AG10803 (cell line): Measurements from ENCODE around the gene SNTG2.

Source experiments
- DNase-seq: peaks from one replicate; pipeline ENCODE4 v3.0.0; 2010; ENCODE audit warnings: low read depth
- H3K4me3 ChIP-seq: 2 replicates; pipeline ENCODE4 v1.5.1; 2011; ENCODE audit warnings: mild to moderate bottlenecking, low read length, control low read depth
- TF ChIP-seq, protein P1 (sequence below): conservative IDR thresholded peaks from 2 replicates; pipeline ENCODE4 v1.5.1; 2011; ENCODE audit warnings: mild to moderate bottlenecking, low read length, control low read depth, inconsistent platforms

The SNTG2 gene

GRCh38 chr2:1254662-1255343 is 304.2 kb downstream of the SNTG2 start:
- no peak overlapping the region for H3K4me3 ChIP-seq
- TF ChIP-seq, protein P1, sequence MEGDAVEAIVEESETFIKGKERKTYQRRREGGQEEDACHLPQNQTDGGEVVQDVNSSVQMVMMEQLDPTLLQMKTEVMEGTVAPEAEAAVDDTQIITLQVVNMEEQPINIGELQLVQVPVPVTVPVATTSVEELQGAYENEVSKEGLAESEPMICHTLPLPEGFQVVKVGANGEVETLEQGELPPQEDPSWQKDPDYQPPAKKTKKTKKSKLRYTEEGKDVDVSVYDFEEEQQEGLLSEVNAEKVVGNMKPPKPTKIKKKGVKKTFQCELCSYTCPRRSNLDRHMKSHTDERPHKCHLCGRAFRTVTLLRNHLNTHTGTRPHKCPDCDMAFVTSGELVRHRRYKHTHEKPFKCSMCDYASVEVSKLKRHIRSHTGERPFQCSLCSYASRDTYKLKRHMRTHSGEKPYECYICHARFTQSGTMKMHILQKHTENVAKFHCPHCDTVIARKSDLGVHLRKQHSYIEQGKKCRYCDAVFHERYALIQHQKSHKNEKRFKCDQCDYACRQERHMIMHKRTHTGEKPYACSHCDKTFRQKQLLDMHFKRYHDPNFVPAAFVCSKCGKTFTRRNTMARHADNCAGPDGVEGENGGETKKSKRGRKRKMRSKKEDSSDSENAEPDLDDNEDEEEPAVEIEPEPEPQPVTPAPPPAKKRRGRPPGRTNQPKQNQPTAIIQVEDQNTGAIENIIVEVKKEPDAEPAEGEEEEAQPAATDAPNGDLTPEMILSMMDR = no peak
- no peak for DNase-seq

DNA sequence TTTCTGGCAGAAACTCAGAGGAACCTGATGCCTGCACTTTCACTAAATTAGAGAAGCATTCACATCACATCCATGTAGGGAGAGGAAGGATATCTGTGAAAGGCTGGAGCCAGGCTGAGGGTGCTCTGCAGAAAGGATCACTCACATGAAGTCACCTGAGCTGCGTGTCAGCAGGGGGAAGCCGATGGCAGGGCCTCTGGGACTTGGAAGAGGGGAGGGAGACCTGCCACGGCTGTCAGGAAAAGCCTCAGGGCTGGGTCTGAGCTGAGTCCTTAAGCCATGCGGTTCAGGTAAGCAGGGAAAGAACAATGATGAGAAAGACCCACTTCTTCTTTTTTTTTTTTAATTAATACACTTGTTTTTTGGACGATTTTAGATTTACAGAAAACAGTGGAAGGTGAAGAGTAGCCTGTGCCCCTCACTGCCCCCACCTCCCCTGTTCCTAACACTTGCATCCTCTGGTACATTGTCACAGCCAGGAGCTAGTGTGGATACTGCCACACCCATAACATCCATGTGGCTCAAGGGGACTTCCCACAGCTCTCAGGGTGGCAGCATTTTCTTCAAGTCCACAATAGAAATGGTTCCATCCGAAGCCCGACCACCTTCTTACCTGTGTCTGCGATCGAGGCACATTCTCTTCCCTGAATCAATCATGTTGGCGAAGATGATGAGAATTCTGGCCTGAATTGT is 306.1 kb downstream of the SNTG2 start:
- DNase-seq = no peak
- TF ChIP-seq, protein P1 = no peak
- no peak overlapping the region for H3K4me3 ChIP-seq

- H3K4me3 ChIP-seq = no peak overlapping the region
- no peak for DNase-seq
- TF ChIP-seq, protein P1 = no peak
Measured at GRCh38 chr2:1257334-1257733, 306.7 kb downstream of the SNTG2 start.

GRCh38 chr2:1259746-1260145 is 309.1 kb downstream of the SNTG2 start:
- no peak overlapping the region for H3K4me3 ChIP-seq
- TF ChIP-seq, protein P1 = no peak
- no peak for DNase-seq

- no peak overlapping the region for H3K4me3 ChIP-seq
- no peak for DNase-seq
- TF ChIP-seq, protein P1 = no peak
Measured at GRCh38 chr2:1262609-1263008, 312.0 kb downstream of the SNTG2 start.

DNA sequence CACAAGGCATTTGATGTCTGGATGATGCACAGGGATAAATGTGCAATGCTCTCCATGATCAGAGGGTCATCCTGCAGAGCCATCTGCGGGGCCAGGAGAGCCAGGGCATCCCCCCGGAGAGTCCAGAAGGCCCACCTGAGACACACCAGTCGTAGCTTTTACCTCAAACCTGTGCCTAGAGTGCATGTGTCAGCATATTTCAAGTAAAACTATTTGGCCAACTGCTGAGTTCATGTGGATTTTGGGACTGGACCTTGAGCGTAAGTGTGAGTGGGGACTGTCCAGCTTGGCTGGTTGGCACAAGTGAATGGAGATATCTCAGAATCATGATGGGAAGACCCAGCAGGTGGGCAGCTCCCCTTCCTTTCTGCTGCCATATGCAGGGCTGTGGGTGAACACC is 314.8 kb downstream of the SNTG2 start:
- DNase-seq = no peak
- TF ChIP-seq, protein P1 = no peak
- H3K4me3 ChIP-seq = no peak overlapping the region

DNA sequence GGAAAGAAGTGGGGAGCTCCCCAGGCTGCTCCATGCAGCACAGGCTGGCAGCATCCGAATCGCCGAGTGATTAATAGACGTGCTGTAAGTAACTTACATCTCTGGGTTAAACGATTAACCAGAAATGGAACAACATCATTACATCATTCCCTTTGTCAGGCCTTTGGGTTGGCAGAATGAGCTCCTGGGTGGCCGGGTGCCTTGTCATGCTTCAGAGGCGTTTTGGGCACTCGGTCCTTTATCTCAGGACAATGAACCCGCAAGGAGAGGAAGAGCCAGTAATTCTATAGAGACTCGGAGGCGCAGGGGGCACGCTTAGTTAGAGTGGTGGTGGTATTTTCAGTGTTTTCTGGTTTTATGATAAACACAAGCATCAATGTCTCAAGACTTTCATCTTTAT is 315.7 kb downstream of the SNTG2 start:
- TF ChIP-seq, protein P1 = no peak
- DNase-seq = no peak
- H3K4me3 ChIP-seq = no peak overlapping the region
